ENCODE results near the gene CFAP74.
"Not testable (repeated sequence)": the region's sequence is repeated elsewhere in the genome, so short reads cannot be mapped to it uniquely, and the experiment has no call there.

CFAP74 gene

GRCh38 chr1:1980467-1981141 is 23.0 kb downstream of the CFAP74 start:
- ATAC-seq (replicated peaks), result no peak
- no peak overlapping the region for H3K4me3 Mint-ChIP-seq
- H3K4me1 Mint-ChIP-seq, result no peaks in the 10 kb centered on the region
- no peak overlapping the region for H3K27ac Mint-ChIP-seq
- no peak for DNase-seq
- H3K27me3 Mint-ChIP-seq, result peaks cover 0 to 5% of the 10 kb centered on the region in 2 donors
- no peaks in the 10 kb centered on the region for H3K9me3 Mint-ChIP-seq
- no peaks in the 10 kb centered on the region for H3K36me3 Mint-ChIP-seq

- no peaks in the 10 kb centered on the region for H3K4me1 Mint-ChIP-seq
- H3K4me3 Mint-ChIP-seq, result peak overlapping the region in 1 of 2 donors; percentile 46
- ATAC-seq (replicated peaks) (no peak), DNase-seq (no peak)
- H3K9me3 Mint-ChIP-seq, result no peaks in the 10 kb centered on the region
- H3K27ac Mint-ChIP-seq, result no peak overlapping the region
- H3K36me3 Mint-ChIP-seq, result no peaks in the 10 kb centered on the region
- H3K27me3 Mint-ChIP-seq, result peaks cover 4 to 11% of the 10 kb centered on the region in 2 donors
Measured at GRCh38 chr1:1979482-1980165, 24.0 kb downstream of the CFAP74 start.

GRCh38 chr1:1978690-1979481 is 24.7 kb downstream of the CFAP74 start:
- not testable (repeated sequence) for H3K9me3 Mint-ChIP-seq

GRCh38 chr1:1978108-1978507 is 25.5 kb downstream of the CFAP74 start:
- no peak overlapping the region for H3K27ac Mint-ChIP-seq
- DNase-seq (no peak), ATAC-seq (replicated peaks) (no peak)
- no peaks in the 10 kb centered on the region for H3K36me3 Mint-ChIP-seq
- no peaks in the 10 kb centered on the region for H3K9me3 Mint-ChIP-seq
- peaks cover 16 to 17% of the 10 kb centered on the region in 2 donors for H3K27me3 Mint-ChIP-seq
- H3K4me3 Mint-ChIP-seq, result no peak overlapping the region
- H3K4me1 Mint-ChIP-seq, result no peaks in the 10 kb centered on the region

More at GRCh38 chr1:1978690-1979481, 24.7 kb downstream of the CFAP74 start:
- not testable (repeated sequence) for H3K27ac Mint-ChIP-seq; H3K36me3 Mint-ChIP-seq; ATAC-seq (replicated peaks); DNase-seq; H3K4me1 Mint-ChIP-seq; H3K4me3 Mint-ChIP-seq
- peaks cover 11% of the 10 kb centered on the region in 2 donors for H3K27me3 Mint-ChIP-seq

- H3K27me3 Mint-ChIP-seq, result peaks cover 18 to 21% of the 10 kb centered on the region in 2 donors
- H3K27ac Mint-ChIP-seq, result no peak overlapping the region
- H3K9me3 Mint-ChIP-seq, result no peaks in the 10 kb centered on the region
- H3K4me3 Mint-ChIP-seq, result no peak overlapping the region
- ATAC-seq (replicated peaks) (no peak), DNase-seq (no peak)
- H3K4me1 Mint-ChIP-seq, result no peaks in the 10 kb centered on the region
- H3K36me3 Mint-ChIP-seq, result no peaks in the 10 kb centered on the region
Measured at GRCh38 chr1:1976031-1976430, 27.6 kb downstream of the CFAP74 start.

GRCh38 chr1:1975535-1975934 is 28.1 kb downstream of the CFAP74 start:
- ATAC-seq (replicated peaks), result no peak
- no peak for DNase-seq
- no peaks in the 10 kb centered on the region for H3K4me1 Mint-ChIP-seq
- no peaks in the 10 kb centered on the region for H3K36me3 Mint-ChIP-seq
- H3K9me3 Mint-ChIP-seq, result no peaks in the 10 kb centered on the region
- no peak overlapping the region for H3K27ac Mint-ChIP-seq
- H3K27me3 Mint-ChIP-seq, result peaks cover 18 to 21% of the 10 kb centered on the region in 2 donors
- H3K4me3 Mint-ChIP-seq, result no peak overlapping the region

GRCh38 chr1:1974834-1975233 is 28.8 kb downstream of the CFAP74 start:
- H3K9me3 Mint-ChIP-seq, result no peaks in the 10 kb centered on the region
- DNase-seq, result no peak
- no peak overlapping the region for H3K27ac Mint-ChIP-seq
- H3K36me3 Mint-ChIP-seq, result no peaks in the 10 kb centered on the region
- ATAC-seq (replicated peaks), result no peak
- H3K4me1 Mint-ChIP-seq, result no peaks in the 10 kb centered on the region
- H3K4me3 Mint-ChIP-seq, result no peak overlapping the region
- H3K27me3 Mint-ChIP-seq, result peaks cover 18 to 21% of the 10 kb centered on the region in 2 donors

GRCh38 chr1:1973716-1974642 is 29.6 kb downstream of the CFAP74 start:
- no peak for ATAC-seq (replicated peaks)
- Mint-ChIP-seq H3K4me3 (no peak overlapping the region), H3K27me3 (peaks cover 18 to 21% of the 10 kb centered on the region in 2 donors), H3K36me3 (no peaks in the 10 kb centered on the region), H3K4me1 (no peaks in the 10 kb centered on the region), H3K27ac (no peak overlapping the region), H3K9me3 (no peaks in the 10 kb centered on the region)
- no peak for DNase-seq

GRCh38 chr1:1972976-1973715 is 30.4 kb downstream of the CFAP74 start:
- H3K9me3 Mint-ChIP-seq, result no peaks in the 10 kb centered on the region
- peaks cover 21 to 23% of the 10 kb centered on the region in 2 donors for H3K27me3 Mint-ChIP-seq
- DNase-seq, result no peak
- H3K4me1 Mint-ChIP-seq, result no peaks in the 10 kb centered on the region
- no peak for ATAC-seq (replicated peaks)
- H3K36me3 Mint-ChIP-seq, result no peaks in the 10 kb centered on the region
- no peak overlapping the region for H3K27ac Mint-ChIP-seq
- no peak overlapping the region for H3K4me3 Mint-ChIP-seq

- no peak overlapping the region for H3K4me3 Mint-ChIP-seq
- H3K9me3 Mint-ChIP-seq, result no peaks in the 10 kb centered on the region
- no peaks in the 10 kb centered on the region for H3K36me3 Mint-ChIP-seq
- H3K27me3 Mint-ChIP-seq, result peaks cover 27 to 29% of the 10 kb centered on the region in 2 donors
- DNase-seq, result no peak
- no peak overlapping the region for H3K27ac Mint-ChIP-seq
- no peak for ATAC-seq (replicated peaks)
- H3K4me1 Mint-ChIP-seq, result no peaks in the 10 kb centered on the region
Measured at GRCh38 chr1:1971688-1972087, 31.9 kb downstream of the CFAP74 start.

- DNase-seq, result no peak
- no peaks in the 10 kb centered on the region for H3K36me3 Mint-ChIP-seq
- ATAC-seq (replicated peaks), result no peak
- H3K4me1 Mint-ChIP-seq, result no peaks in the 10 kb centered on the region
- peaks cover 25 to 29% of the 10 kb centered on the region in 2 donors for H3K27me3 Mint-ChIP-seq
- H3K4me3 Mint-ChIP-seq, result no peak overlapping the region
- no peaks in the 10 kb centered on the region for H3K9me3 Mint-ChIP-seq
- no peak overlapping the region for H3K27ac Mint-ChIP-seq
Measured at GRCh38 chr1:1971017-1971416, 32.6 kb downstream of the CFAP74 start.

GRCh38 chr1:1969953-1970716 is 33.5 kb downstream of the CFAP74 start:
- H3K4me1 Mint-ChIP-seq, result no peaks in the 10 kb centered on the region
- H3K4me3 Mint-ChIP-seq, result no peak overlapping the region
- DNase-seq (no peak), ATAC-seq (replicated peaks) (no peak)
- H3K27ac Mint-ChIP-seq, result no peak overlapping the region
- H3K36me3 Mint-ChIP-seq, result no peaks in the 10 kb centered on the region
- H3K9me3 Mint-ChIP-seq, result no peaks in the 10 kb centered on the region
- H3K27me3 Mint-ChIP-seq, result peaks cover 23 to 33% of the 10 kb centered on the region in 2 donors

GRCh38 chr1:1969505-1969900 is 34.1 kb downstream of the CFAP74 start:
- ATAC-seq (replicated peaks), result no peak

More at GRCh38 chr1:1969505-1969900, 34.1 kb downstream of the CFAP74 start:
- H3K4me1 Mint-ChIP-seq, result no peaks in the 10 kb centered on the region
- peaks cover 22 to 34% of the 10 kb centered on the region in 2 donors for H3K27me3 Mint-ChIP-seq
- H3K9me3 Mint-ChIP-seq, result no peaks in the 10 kb centered on the region
- H3K4me3 Mint-ChIP-seq, result no peak overlapping the region
- no peak overlapping the region for H3K27ac Mint-ChIP-seq
- DNase-seq, result no peak
- H3K36me3 Mint-ChIP-seq, result no peaks in the 10 kb centered on the region
